Upper lobe of left lung (tissue), 6 donors: ENCODE measurements around the gene DDI2. TPM values are rescaled to one million over a fixed set of nuclear protein-coding genes. Genes with fewer than 3 reads are reported as not detected.

ENCODE experiments used
- ATAC-seq, 2 donors: fragments of 200-7000 bp; cut with Tn5 transposase; one replicate each; pipeline ENCODE4 v1.9.1; 2022; ENCODE audit warnings: mild to moderate bottlenecking in 2 of 2, moderate library complexity in 2 of 2; ENCODE audit not compliant: low FRiP score in 2 of 2
- DNase-seq, 2 donors: peaks; one replicate each; pipeline ENCODE4 v3.0.0-alpha.2; 2019 to 2020
- H3K27ac ChIP-seq, 4 donors: fragments of 200-600 bp; sonication (generic); one replicate each; pipeline ENCODE4 v1.5.1; 2016 to 2019
- H3K27me3 ChIP-seq, 4 donors: fragments of 200-600 bp; sonication (generic); one replicate each; pipeline ENCODE4 v1.5.1; 2017 to 2019
- H3K36me3 ChIP-seq, 4 donors: fragments of 200-600 bp; sonication (generic); one replicate each; pipeline ENCODE4 v1.5.1; 2016 to 2019
- H3K4me1 ChIP-seq, 4 donors: fragments of 200-600 bp; sonication (generic); one replicate each; pipeline ENCODE4 v1.5.1; 2018 to 2019
- H3K4me3 ChIP-seq, 4 donors: fragments of 200-600 bp; sonication (generic); one replicate each; pipeline ENCODE4 v1.5.1; 2017 to 2019; ENCODE audit warnings: mild to moderate bottlenecking in 2 of 4, moderate library complexity in 1 of 4
- H3K9me3 ChIP-seq, 4 donors: fragments of 200-600 bp; sonication (generic); one replicate each; pipeline ENCODE4 v1.5.1; 2018 to 2019
- EP300 ChIP-seq, 4 donors: sonication (generic); formaldehyde crosslinking; IDR thresholded peaks; one replicate each; pipeline ENCODE4 v1.5.1; 2017; ENCODE audit warnings: antibody characterized with exemption in 4 of 4, control low read depth in 2 of 4
- POLR2A ChIP-seq, 4 donors: fragments of 450-650 bp; IDR thresholded peaks; one replicate each; pipeline ENCODE4 v1.5.1; 2016 to 2017; ENCODE audit warnings: antibody characterized with exemption in 4 of 4, mild to moderate bottlenecking in 2 of 4
- POLR2AphosphoS5 ChIP-seq, 2 donors: sonication (generic); formaldehyde crosslinking; IDR thresholded peaks; one replicate each; pipeline ENCODE4 v1.5.1; 2017; ENCODE audit warnings: antibody characterized with exemption in 2 of 2
- WGBS, 2 donors: methylation state at CpG; one replicate each; pipeline ENCODE4 v1.1.5; 2017 to 2018; 5-methylcytosine and 5-hydroxymethylcytosine counted together
- total RNA-seq, 6 donors: library from RNA; depleted of rRNA in 4 of 6; stranded (reverse); fragments of >200 nt in 4 of 6; gene quantifications; one replicate each; pipeline versions ENCODE4 v1.1.0 to v1.2.1, GENCODE V29; 2016 to 2021
- TF ChIP-seq, protein P1 (sequence below), 6 experiments: fragments of 450-650 bp in 4 of 6; fragments of 200-600 bp in 2 of 6; sonication (generic) in 2 of 6; IDR thresholded peaks; one replicate each; pipeline ENCODE4 v1.5.1; 2016 to 2019; ENCODE audit warnings: antibody characterized with exemption in 6 of 6
- donor health status: DM: no; HTN: no; CAD: no; lungs with moderate emphysema.
- donor health status: DM: no; HTN: yes; CAD: no; lungs with severe emphysema.

The DDI2 gene
- total RNA-seq, 6 donors from 2014 or later, result 31.4 to 161 (median 46.1) TPM

DNA sequence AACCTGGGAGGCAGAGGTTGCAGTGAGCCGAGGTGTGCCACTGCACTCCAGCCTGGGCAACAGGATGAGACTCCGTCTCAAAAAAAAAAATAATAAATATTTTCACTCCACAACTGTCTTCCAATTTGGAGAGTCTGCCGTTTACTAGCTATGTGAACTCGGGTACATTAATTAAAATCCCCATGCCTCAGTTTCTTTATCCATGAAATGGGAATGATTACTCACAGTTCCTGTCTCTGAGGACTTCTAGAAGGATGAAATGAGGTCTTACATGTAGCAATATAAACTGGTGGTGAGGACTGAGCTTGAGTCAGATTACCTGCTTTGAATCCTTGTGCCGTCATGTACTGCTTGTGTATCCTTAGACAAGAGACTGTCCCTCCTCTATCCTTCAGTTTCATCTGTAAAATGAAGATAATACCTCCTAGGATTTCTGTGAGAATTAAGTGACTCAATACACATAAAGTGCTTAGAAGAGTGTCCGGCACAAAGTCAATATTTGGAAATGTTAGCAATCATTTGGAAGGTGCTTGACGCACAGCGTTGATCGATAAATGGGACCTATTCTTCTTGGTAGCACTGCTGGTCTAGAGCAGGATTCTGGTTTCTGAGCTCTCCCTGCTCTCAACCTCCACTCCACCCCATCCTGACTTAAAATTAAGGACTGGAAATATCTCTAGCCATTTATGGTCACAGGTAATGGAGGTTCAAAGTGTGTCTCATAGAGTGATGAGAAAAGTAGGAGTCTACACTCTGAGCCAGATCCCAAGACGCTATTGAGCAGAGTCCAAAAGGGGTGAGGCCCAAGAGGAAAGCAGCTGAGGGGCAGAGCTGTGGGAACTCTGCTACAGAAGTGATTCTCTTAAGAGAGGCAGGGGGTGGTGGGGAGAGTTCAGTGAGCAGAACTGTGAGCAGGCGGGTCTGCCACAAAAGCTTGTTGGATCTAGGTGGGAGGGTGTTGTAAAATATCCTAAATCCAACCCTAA is 11.6 kb upstream of the DDI2 start:
- TF ChIP-seq POLR2AphosphoS5 (IDR thresholded peaks at IDR 0.05) (no peak), POLR2A (IDR thresholded peaks at IDR 0.05) (no peak), EP300 (IDR thresholded peaks at IDR 0.05) (no peak)
- TF ChIP-seq, protein P1, sequence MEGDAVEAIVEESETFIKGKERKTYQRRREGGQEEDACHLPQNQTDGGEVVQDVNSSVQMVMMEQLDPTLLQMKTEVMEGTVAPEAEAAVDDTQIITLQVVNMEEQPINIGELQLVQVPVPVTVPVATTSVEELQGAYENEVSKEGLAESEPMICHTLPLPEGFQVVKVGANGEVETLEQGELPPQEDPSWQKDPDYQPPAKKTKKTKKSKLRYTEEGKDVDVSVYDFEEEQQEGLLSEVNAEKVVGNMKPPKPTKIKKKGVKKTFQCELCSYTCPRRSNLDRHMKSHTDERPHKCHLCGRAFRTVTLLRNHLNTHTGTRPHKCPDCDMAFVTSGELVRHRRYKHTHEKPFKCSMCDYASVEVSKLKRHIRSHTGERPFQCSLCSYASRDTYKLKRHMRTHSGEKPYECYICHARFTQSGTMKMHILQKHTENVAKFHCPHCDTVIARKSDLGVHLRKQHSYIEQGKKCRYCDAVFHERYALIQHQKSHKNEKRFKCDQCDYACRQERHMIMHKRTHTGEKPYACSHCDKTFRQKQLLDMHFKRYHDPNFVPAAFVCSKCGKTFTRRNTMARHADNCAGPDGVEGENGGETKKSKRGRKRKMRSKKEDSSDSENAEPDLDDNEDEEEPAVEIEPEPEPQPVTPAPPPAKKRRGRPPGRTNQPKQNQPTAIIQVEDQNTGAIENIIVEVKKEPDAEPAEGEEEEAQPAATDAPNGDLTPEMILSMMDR (IDR thresholded peaks at IDR 0.05), result no peak
- Histone ChIP-seq H3K27me3 (no peaks in the 10 kb centered on the region), H3K27ac (no peak overlapping the region), H3K9me3 (no peaks in the 10 kb centered on the region), H3K4me1 (peaks cover 5 to 16% (median 10%) of the 10 kb centered on the region in 4 donors), H3K36me3 (no peaks in the 10 kb centered on the region), H3K4me3 (no peak overlapping the region)
- WGBS, 2 donors, result 84 to 90% methylated on average over 11 of the region's 11 CpGs
- no peak for ATAC-seq
- no peak for DNase-seq

DNA sequence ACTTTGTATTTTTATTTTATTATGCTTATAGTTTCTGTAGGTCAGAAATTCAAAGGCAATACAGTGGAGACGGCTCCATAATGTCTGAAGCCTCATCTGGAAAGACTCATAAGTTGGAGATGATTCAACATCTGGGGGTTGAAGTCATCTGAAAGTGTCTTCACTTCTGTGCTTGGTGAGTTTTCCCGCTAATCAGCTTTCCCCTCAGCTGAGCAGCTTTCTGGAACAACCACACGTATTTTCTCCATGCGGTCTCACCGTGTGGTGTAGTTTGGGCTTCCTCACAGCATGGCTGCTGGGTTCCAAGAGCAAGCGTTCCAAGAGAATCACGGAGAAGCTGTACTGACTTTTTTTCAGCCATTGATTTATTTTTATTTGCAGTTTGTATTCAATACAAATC is 7.6 kb upstream of the DDI2 start:
- Histone ChIP-seq H3K4me1 (no peaks in the 10 kb centered on the region), H3K27ac (no peak overlapping the region), H3K36me3 (no peaks in the 10 kb centered on the region), H3K27me3 (no peaks in the 10 kb centered on the region), H3K9me3 (no peaks in the 10 kb centered on the region), H3K4me3 (no peak overlapping the region)
- no peak for ATAC-seq
- TF ChIP-seq POLR2AphosphoS5 (IDR thresholded peaks at IDR 0.05) (no peak), POLR2A (IDR thresholded peaks at IDR 0.05) (no peak), EP300 (IDR thresholded peaks at IDR 0.05) (no peak)
- TF ChIP-seq, protein P1 (IDR thresholded peaks at IDR 0.05), result no peak
- 89 to 90% methylated on average over 7 of the region's 7 CpGs for WGBS, 2 donors
- DNase-seq, result no peak

DNA sequence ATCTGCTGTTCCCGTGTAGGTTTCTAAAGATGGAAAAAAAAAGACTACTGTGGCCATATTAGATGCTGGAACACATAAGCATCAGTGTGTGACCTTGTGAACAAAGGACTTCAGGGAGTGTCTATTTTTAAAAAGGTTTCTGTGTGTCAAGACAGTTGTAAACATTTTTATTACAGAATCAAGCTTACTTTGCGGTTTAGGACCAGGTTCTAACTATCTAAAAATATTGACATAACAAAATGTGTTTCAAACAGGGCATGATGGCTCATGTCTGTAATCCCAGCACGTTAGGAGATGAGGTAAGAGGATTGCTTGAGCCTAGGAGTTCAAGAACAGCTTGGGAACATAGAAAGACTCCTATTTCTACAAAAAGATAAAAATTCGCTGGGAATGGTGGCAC is 7.1 kb upstream of the DDI2 start:
- H3K4me1 ChIP-seq, result no peaks in the 10 kb centered on the region
- no peak overlapping the region for H3K27ac ChIP-seq
- 74 to 75% methylated on average over 4 of the region's 4 CpGs for WGBS, 2 donors
- TF ChIP-seq EP300 (IDR thresholded peaks at IDR 0.05) (no peak), POLR2AphosphoS5 (IDR thresholded peaks at IDR 0.05) (no peak), POLR2A (IDR thresholded peaks at IDR 0.05) (no peak)
- TF ChIP-seq, protein P1 (IDR thresholded peaks at IDR 0.05), result no peak
- no peak overlapping the region for H3K4me3 ChIP-seq
- no peaks in the 10 kb centered on the region for H3K27me3 ChIP-seq
- H3K9me3 ChIP-seq, result no peaks in the 10 kb centered on the region
- DNase-seq (no peak), ATAC-seq (no peak)
- H3K36me3 ChIP-seq, result no peaks in the 10 kb centered on the region

DNA sequence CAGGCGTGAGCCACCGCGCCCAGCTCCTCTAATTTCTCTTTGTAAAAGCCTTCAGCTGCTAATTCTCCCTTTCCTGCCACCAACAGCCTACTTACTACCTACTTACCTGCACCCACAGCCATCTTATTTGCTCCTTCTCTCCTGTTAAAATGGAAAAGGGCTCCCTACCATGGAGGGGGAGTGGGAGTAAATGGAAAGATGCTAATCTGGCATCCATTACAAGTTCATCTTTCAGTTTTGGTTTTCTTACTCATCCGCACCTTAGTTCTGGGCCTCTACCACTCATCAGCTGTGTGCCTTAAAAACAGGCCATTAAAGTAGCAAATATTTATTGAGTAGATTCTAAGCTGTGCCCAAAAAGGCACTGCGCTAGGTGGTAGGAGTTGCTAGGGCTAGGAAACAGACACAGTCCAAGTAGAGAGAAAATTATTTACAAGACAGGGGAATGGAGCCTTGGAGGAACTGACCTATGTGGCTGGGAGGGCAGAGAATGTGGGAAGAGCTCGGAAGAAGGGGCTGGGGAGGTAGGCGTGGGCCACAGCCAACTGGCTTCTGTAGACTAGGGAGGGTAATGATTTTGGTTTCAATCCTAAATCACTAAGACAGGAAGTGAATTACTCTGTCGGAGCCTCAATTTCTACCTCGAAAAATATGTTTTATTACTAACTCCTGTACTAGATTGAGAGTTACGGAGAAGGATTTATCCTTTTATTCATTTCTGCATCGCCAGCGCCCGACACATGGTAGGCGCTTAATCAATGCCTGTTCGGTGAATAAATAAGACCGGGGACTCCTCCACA is 685 bp upstream of the DDI2 start:
- peak; percentile 34 to 55 for ATAC-seq
- Histone ChIP-seq H3K27ac (peak overlapping the region; percentile 93 to 99 (median 98)), H3K4me3 (peak overlapping the region in 3 of 4 donors; percentile 81 to 96 (median 91)), H3K36me3 (no peaks in the 10 kb centered on the region), H3K27me3 (no peaks in the 10 kb centered on the region), H3K4me1 (peaks cover 30 to 50% (median 39%) of the 10 kb centered on the region in 4 donors), H3K9me3 (no peaks in the 10 kb centered on the region)
- TF ChIP-seq POLR2AphosphoS5 (IDR thresholded peaks at IDR 0.05) (no peak), EP300 (IDR thresholded peaks at IDR 0.05) (no peak), POLR2A (IDR thresholded peaks at IDR 0.05) (no peak)
- TF ChIP-seq, protein P1 (IDR thresholded peaks at IDR 0.05), result no peak
- no peak for DNase-seq
- WGBS, 2 donors, result 26 to 29% methylated on average over 16 of the region's 16 CpGs
